HAP-1 (cell line): ENCODE data around the gene SLC35F1.

Experiments
- DNase-seq, 2 experiments: peaks; one replicate each; pipeline ENCODE4 v3.0.0-alpha.2; 2016 to 2020; ENCODE audit warnings: low spot score in 2 of 2
- H3K27me3 ChIP-seq: fragments of 250-450 bp; sonication (Bioruptor Pico); 2 replicates; pipeline ENCODE4 v1.5.1; 2020; ENCODE audit warnings: low read depth, mild to moderate bottlenecking, moderate library complexity
- H3K36me3 ChIP-seq: fragments of 250-450 bp; sonication (Bioruptor Pico); replicated peaks from 2 replicates; pipeline ENCODE4 v1.5.1; 2020; ENCODE audit warnings: mild to moderate bottlenecking
- H3K4me1 ChIP-seq: fragments of 250-450 bp; sonication (Bioruptor Pico); 2 replicates; pipeline ENCODE4 v1.5.1; 2020; ENCODE audit warnings: mild to moderate bottlenecking
- H3K4me3 ChIP-seq: fragments of 250-450 bp; sonication (Bioruptor Pico); 2 replicates; pipeline ENCODE4 v1.5.1; 2020; ENCODE audit warnings: mild to moderate bottlenecking, moderate library complexity
- H3K9me3 ChIP-seq: fragments of 250-450 bp; sonication (Bioruptor Pico); 2 replicates; pipeline ENCODE4 v1.5.1; 2020; ENCODE audit warnings: mild to moderate bottlenecking, moderate library complexity
- in situ Hi-C: fragments of 300-500 bp; cut with MboI; formaldehyde crosslinking; loops from 3 replicates; pipeline ENCODE4 v1.14.3; 2020; ENCODE audit warnings: low sequenced_read_pairs, inconsistent platforms, mixed read lengths

Gene SLC35F1

GRCh38 chr6:118277631-118278030, 370.6 kb downstream of the SLC35F1 start:
- in situ Hi-C loops, result loop anchor here (25.0 kb wide), 2 partner anchors 235 to 510 kb away; no protein-coding TSS in a partner anchor
- Histone ChIP-seq H3K9me3 (no peaks in the 10 kb centered on the region), H3K4me3 (no peak overlapping the region), H3K4me1 (peaks cover 10% of the 10 kb centered on the region), H3K27me3 (no peaks in the 10 kb centered on the region), H3K36me3 (no peaks in the 10 kb centered on the region)
- peak; percentile 23 to 76 for DNase-seq

GRCh38 chr6:118280210-118280609, 373.1 kb downstream of the SLC35F1 start:
- in situ Hi-C loops, result loop anchor here (25.0 kb wide), 2 partner anchors 232 to 507 kb away; no protein-coding TSS in a partner anchor
- peaks cover 10% of the 10 kb centered on the region for H3K4me1 ChIP-seq
- no peak for DNase-seq

GRCh38 chr6:118281291-118281690, 374.2 kb downstream of the SLC35F1 start:
- H3K36me3 ChIP-seq, result no peaks in the 10 kb centered on the region
- no peak overlapping the region for H3K4me3 ChIP-seq
- no peaks in the 10 kb centered on the region for H3K27me3 ChIP-seq
- in situ Hi-C loops, result loop anchor here (25.0 kb wide), 2 partner anchors 231 to 506 kb away; no protein-coding TSS in a partner anchor
- no peak for DNase-seq
- peaks cover 10% of the 10 kb centered on the region for H3K4me1 ChIP-seq
- no peaks in the 10 kb centered on the region for H3K9me3 ChIP-seq

More at GRCh38 chr6:118280210-118280609, 373.1 kb downstream of the SLC35F1 start:
- H3K9me3 ChIP-seq, result no peaks in the 10 kb centered on the region
- H3K27me3 ChIP-seq, result no peaks in the 10 kb centered on the region
- H3K4me3 ChIP-seq, result no peak overlapping the region
- H3K36me3 ChIP-seq, result no peaks in the 10 kb centered on the region

GRCh38 chr6:118283766-118284165, 376.7 kb downstream of the SLC35F1 start:
- in situ Hi-C loops, result loop anchor here (25.0 kb wide), 2 partner anchors 229 to 504 kb away; no protein-coding TSS in a partner anchor
- H3K36me3 ChIP-seq, result no peaks in the 10 kb centered on the region
- H3K4me3 ChIP-seq, result no peak overlapping the region
- H3K4me1 ChIP-seq, result peaks cover 3% of the 10 kb centered on the region
- H3K9me3 ChIP-seq, result no peaks in the 10 kb centered on the region
- peak; percentile 57 to 70 for DNase-seq
- H3K27me3 ChIP-seq, result no peaks in the 10 kb centered on the region

GRCh38 chr6:118284736-118285360, 377.8 kb downstream of the SLC35F1 start:
- in situ Hi-C loops, result loop anchor here (25.0 kb wide), 2 partner anchors 227 to 502 kb away; no protein-coding TSS in a partner anchor
- Histone ChIP-seq H3K4me3 (no peak overlapping the region), H3K9me3 (no peaks in the 10 kb centered on the region), H3K4me1 (peaks cover 4% of the 10 kb centered on the region), H3K36me3 (no peaks in the 10 kb centered on the region), H3K27me3 (no peaks in the 10 kb centered on the region)
- no peak for DNase-seq

GRCh38 chr6:118285791-118286190, 378.7 kb downstream of the SLC35F1 start:
- no peaks in the 10 kb centered on the region for H3K27me3 ChIP-seq
- in situ Hi-C loops, result loop anchor here (25.0 kb wide), 2 partner anchors 227 to 502 kb away; no protein-coding TSS in a partner anchor
- DNase-seq, result no peak
- peaks cover 4% of the 10 kb centered on the region for H3K4me1 ChIP-seq
- no peaks in the 10 kb centered on the region for H3K36me3 ChIP-seq
- H3K9me3 ChIP-seq, result no peaks in the 10 kb centered on the region
- no peak overlapping the region for H3K4me3 ChIP-seq

- in situ Hi-C loops, result loop anchor here (25.0 kb wide), 2 partner anchors 224 to 499 kb away; no protein-coding TSS in a partner anchor
- Histone ChIP-seq H3K36me3 (no peaks in the 10 kb centered on the region), H3K27me3 (no peaks in the 10 kb centered on the region), H3K4me3 (no peak overlapping the region), H3K4me1 (peaks cover 4% of the 10 kb centered on the region), H3K9me3 (no peaks in the 10 kb centered on the region)
- peak in 1 of 2 experiments; percentile 54 for DNase-seq
These were observed 381.5 kb downstream of the SLC35F1 start for GRCh38 chr6:118288355-118289124.

- DNase-seq, result no peak
- no peaks in the 10 kb centered on the region for H3K27me3 ChIP-seq
- H3K4me1 ChIP-seq, result peaks cover 4% of the 10 kb centered on the region
- H3K36me3 ChIP-seq, result no peaks in the 10 kb centered on the region
- in situ Hi-C loops, result loop anchor here (25.0 kb wide), 2 partner anchors 220 to 495 kb away; no protein-coding TSS in a partner anchor
- no peak overlapping the region for H3K4me3 ChIP-seq
- no peaks in the 10 kb centered on the region for H3K9me3 ChIP-seq
These were observed 385.5 kb downstream of the SLC35F1 start for GRCh38 chr6:118292558-118292957.

- Histone ChIP-seq H3K4me3 (no peak overlapping the region), H3K36me3 (no peaks in the 10 kb centered on the region), H3K4me1 (no peaks in the 10 kb centered on the region), H3K9me3 (no peaks in the 10 kb centered on the region), H3K27me3 (no peaks in the 10 kb centered on the region)
- in situ Hi-C loops, result loop anchor here (25.0 kb wide), 2 partner anchors 217 to 492 kb away; no protein-coding TSS in a partner anchor
- DNase-seq, result no peak
These were observed 387.8 kb downstream of the SLC35F1 start for GRCh38 chr6:118294906-118295305.

- Histone ChIP-seq H3K36me3 (no peaks in the 10 kb centered on the region), H3K4me3 (no peak overlapping the region), H3K9me3 (no peaks in the 10 kb centered on the region), H3K4me1 (no peaks in the 10 kb centered on the region), H3K27me3 (no peaks in the 10 kb centered on the region)
- DNase-seq, result no peak
- in situ Hi-C loops, result loop anchor here (25.0 kb wide), 2 partner anchors 217 to 492 kb away; no protein-coding TSS in a partner anchor
These were observed 388.3 kb downstream of the SLC35F1 start for GRCh38 chr6:118295336-118295735.

- H3K27me3 ChIP-seq, result no peaks in the 10 kb centered on the region
- in situ Hi-C loops, result loop anchor here (25.0 kb wide), 2 partner anchors 216 to 491 kb away; no protein-coding TSS in a partner anchor
- no peaks in the 10 kb centered on the region for H3K4me1 ChIP-seq
- no peaks in the 10 kb centered on the region for H3K36me3 ChIP-seq
- no peaks in the 10 kb centered on the region for H3K9me3 ChIP-seq
- no peak overlapping the region for H3K4me3 ChIP-seq
- DNase-seq, result no peak
These were observed 389.3 kb downstream of the SLC35F1 start for GRCh38 chr6:118296129-118296901.

GRCh38 chr6:118297821-118298220, 390.8 kb downstream of the SLC35F1 start:
- H3K4me1 ChIP-seq, result no peaks in the 10 kb centered on the region
- H3K36me3 ChIP-seq, result no peaks in the 10 kb centered on the region
- in situ Hi-C loops, result loop anchor here (25.0 kb wide), 2 partner anchors 214 to 489 kb away; no protein-coding TSS in a partner anchor
- no peak overlapping the region for H3K4me3 ChIP-seq
- no peaks in the 10 kb centered on the region for H3K9me3 ChIP-seq
- H3K27me3 ChIP-seq, result no peaks in the 10 kb centered on the region
- DNase-seq, result no peak
